Measurements from ENCODE around the gene GLT1D1.

The GLT1D1 gene

GRCh38 chr12:128914908-128915563, 61.8 kb downstream of the GLT1D1 start:
- DNase-seq (ENCODE audit: low read depth, low spot score): no peak

- DNase-seq (ENCODE audit: low read depth, low spot score): no peak
Measured at GRCh38 chr12:128916425-128916824, 63.1 kb downstream of the GLT1D1 start.

- DNase-seq (ENCODE audit: low read depth, low spot score): no peak
Measured at GRCh38 chr12:128918481-128919260, 65.4 kb downstream of the GLT1D1 start.

GRCh38 chr12:128920468-128920867, 67.2 kb downstream of the GLT1D1 start:
- no peak for DNase-seq (ENCODE audit: low read depth, low spot score)

GRCh38 chr12:128928361-128928760, 75.1 kb downstream of the GLT1D1 start:
- DNase-seq (ENCODE audit: low read depth, low spot score): no peak

- no peak for DNase-seq (ENCODE audit: low read depth, low spot score)
Measured at GRCh38 chr12:128929057-128929456, 75.8 kb downstream of the GLT1D1 start.

- DNase-seq (ENCODE audit: low read depth, low spot score): no peak
Measured at GRCh38 chr12:128930606-128931005, 77.3 kb downstream of the GLT1D1 start.

- no peak for DNase-seq (ENCODE audit: low read depth, low spot score)
Measured at GRCh38 chr12:128932521-128932920, 79.2 kb downstream of the GLT1D1 start.

GRCh38 chr12:128933039-128933438, 79.8 kb downstream of the GLT1D1 start:
- no peak for DNase-seq (ENCODE audit: low read depth, low spot score)

GRCh38 chr12:128933926-128934325, 80.6 kb downstream of the GLT1D1 start:
- no peak for DNase-seq (ENCODE audit: low read depth, low spot score)

GRCh38 chr12:128938886-128939285, 85.6 kb downstream of the GLT1D1 start:
- no peak for DNase-seq (ENCODE audit: low read depth, low spot score)

GRCh38 chr12:128940090-128940888, 87.0 kb downstream of the GLT1D1 start:
- no peak for DNase-seq (ENCODE audit: low read depth, low spot score)

- DNase-seq (ENCODE audit: low read depth, low spot score): no peak
Measured at GRCh38 chr12:128940974-128941373, 87.7 kb downstream of the GLT1D1 start.

GRCh38 chr12:128942960-128943477, 89.7 kb downstream of the GLT1D1 start:
- DNase-seq (ENCODE audit: low read depth, low spot score): no peak

GRCh38 chr12:128944956-128945355, 91.7 kb downstream of the GLT1D1 start:
- DNase-seq (ENCODE audit: low read depth, low spot score): no peak

GRCh38 chr12:128947209-128947608, 93.9 kb downstream of the GLT1D1 start:
- DNase-seq (ENCODE audit: low read depth, low spot score): no peak

GRCh38 chr12:128949086-128949485, 95.8 kb downstream of the GLT1D1 start:
- no peak for DNase-seq (ENCODE audit: low read depth, low spot score)

- DNase-seq (ENCODE audit: low read depth, low spot score): no peak
Measured at GRCh38 chr12:128951448-128951847, 98.2 kb downstream of the GLT1D1 start.

GRCh38 chr12:128956755-128957154, 103.5 kb downstream of the GLT1D1 start:
- no peak for DNase-seq (ENCODE audit: low read depth, low spot score)

GRCh38 chr12:128959901-128960300, 106.6 kb downstream of the GLT1D1 start:
- no peak for DNase-seq (ENCODE audit: low read depth, low spot score)

- DNase-seq (ENCODE audit: low read depth, low spot score): no peak
Measured at GRCh38 chr12:128961308-128961902, 108.1 kb downstream of the GLT1D1 start.

- DNase-seq (ENCODE audit: low read depth, low spot score): no peak
Measured at GRCh38 chr12:128961957-128962356, 108.7 kb downstream of the GLT1D1 start.
